Neuron (in vitro differentiated cells): Measurements from ENCODE around the gene PAEP.
"Not testable (repeated sequence)": the region's sequence is repeated elsewhere in the genome, so short reads cannot be mapped to it uniquely, and the experiment has no call there.

Experiments
- H2AFZ ChIP-seq: one replicate; pipeline ENCODE4 v1.6.1; 2013; ENCODE audit warnings: low read depth, mild to moderate bottlenecking, inconsistent platforms, low read length, moderate library complexity
- H3K27me3 ChIP-seq: one replicate; pipeline ENCODE4 v1.6.1; 2013; ENCODE audit warnings: low read length; ENCODE audit not compliant: insufficient read depth
- H3K36me3 ChIP-seq: one replicate; pipeline ENCODE4 v1.6.1; 2013; ENCODE audit warnings: low read length; ENCODE audit not compliant: insufficient read depth
- H3K4me1 ChIP-seq: one replicate; pipeline ENCODE4 v1.6.1; 2013; ENCODE audit warnings: low read length; ENCODE audit not compliant: insufficient read depth
- H3K4me3 ChIP-seq: 2 replicates; pipeline ENCODE4 v1.5.1; 2013; ENCODE audit warnings: mild to moderate bottlenecking, low read length, moderate library complexity
- H3K9me3 ChIP-seq: one replicate; pipeline ENCODE4 v1.6.1; 2013; ENCODE audit warnings: low read length

The PAEP gene

DNA sequence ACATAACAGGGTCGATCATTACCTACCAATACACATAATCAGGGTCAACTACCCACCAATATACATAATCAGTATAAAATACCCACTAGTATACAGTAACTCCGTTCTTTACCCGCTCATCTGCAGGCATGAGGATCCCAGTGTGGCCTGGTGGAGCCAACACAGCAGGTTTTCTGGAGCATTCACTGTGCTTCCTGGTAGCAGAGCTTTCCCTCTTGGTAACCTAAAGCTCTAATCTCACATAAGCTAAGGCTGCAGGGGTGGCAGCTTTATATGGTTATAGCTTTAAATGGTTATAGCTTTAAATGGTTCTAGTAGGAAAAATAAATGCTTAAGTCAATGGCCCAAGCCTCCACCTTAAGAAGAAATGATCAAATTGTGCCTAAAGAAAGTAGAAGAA is 28.4 kb upstream of the PAEP start:
- no peaks in the 10 kb centered on the region for H3K9me3 ChIP-seq
- H3K4me1 ChIP-seq = no peaks in the 10 kb centered on the region
- peaks cover 14% of the 10 kb centered on the region for H3K27me3 ChIP-seq
- H3K4me3 ChIP-seq = no peak overlapping the region
- no peaks in the 10 kb centered on the region for H3K36me3 ChIP-seq
- no peak overlapping the region for H2AFZ ChIP-seq

DNA sequence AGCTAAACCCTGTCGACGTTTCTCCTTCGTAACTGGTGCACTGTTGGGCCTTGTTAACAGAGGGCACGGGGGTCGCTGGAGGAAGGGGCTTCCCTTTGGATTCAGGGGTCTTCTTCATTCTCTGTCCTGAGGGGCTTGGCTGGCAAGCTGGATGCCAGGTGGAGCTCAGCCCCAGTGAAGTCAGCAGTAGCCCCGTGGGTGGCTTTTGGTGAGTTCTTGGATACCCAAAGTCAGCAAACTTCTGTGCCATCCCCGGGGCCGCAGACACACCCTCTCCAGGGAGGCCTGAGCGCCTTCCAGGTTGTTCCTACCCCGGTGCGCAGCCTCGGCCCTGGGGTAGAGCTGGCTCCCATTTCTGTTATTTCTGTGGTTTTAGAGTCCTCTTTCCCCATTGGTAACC is 27.9 kb upstream of the PAEP start:
- Histone ChIP-seq H3K4me1 (no peaks in the 10 kb centered on the region), H3K27me3 (peaks cover 14% of the 10 kb centered on the region), H3K36me3 (no peaks in the 10 kb centered on the region), H3K9me3 (no peaks in the 10 kb centered on the region), H2AFZ (no peak overlapping the region), H3K4me3 (no peak overlapping the region)

DNA sequence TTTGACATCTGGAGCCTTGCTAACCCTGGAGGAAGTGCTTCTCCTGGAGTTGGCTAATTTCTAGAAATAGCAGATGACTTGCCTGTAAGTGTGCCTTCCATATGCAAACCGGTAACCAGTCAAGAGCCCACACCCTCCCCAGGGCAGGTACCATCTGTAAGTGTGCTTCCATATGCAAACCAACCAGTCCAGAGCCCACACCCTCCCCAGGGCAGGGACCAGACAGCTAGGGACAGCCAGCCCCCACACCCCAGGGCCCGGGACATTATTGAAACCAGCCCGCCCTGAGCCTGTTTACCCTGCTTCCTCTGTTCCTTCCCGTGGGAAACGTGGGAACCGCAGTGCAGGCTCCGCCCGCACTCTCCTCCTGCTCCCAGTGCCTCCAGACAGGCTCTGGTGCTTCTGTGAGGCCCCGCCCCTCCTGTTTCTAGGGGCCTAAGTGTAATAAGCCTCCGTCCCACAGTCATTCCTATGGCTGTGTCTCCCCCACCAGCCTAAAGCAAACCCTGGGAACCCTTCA is 27.3 kb upstream of the PAEP start:
- H2AFZ ChIP-seq, H3K4me3 ChIP-seq, H3K4me1 ChIP-seq, H3K36me3 ChIP-seq, H3K9me3 ChIP-seq: not testable (repeated sequence)
- H3K27me3 ChIP-seq = peaks cover 14% of the 10 kb centered on the region

DNA sequence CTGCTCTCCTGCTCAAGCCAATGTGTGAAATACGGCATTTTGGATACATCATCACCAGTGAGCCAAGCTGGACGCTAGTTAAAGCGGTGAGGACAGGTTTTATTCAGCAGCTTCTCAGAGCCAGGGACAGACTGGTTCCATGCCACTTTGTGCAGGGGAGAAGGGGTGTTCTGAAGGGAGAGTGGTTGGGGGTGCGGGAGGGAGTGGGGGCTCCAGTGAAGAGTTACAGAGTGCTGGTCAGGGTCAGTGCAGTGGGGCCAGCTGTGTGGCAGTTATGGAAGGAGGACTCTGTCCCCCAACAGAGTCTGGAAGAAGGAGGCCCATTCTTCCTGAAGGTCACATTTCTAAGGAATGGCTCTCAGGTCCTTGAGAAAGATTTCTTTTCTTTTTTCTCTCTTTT is 26.7 kb upstream of the PAEP start:
- H3K36me3 ChIP-seq, H2AFZ ChIP-seq, H3K9me3 ChIP-seq, H3K4me3 ChIP-seq, H3K4me1 ChIP-seq: not testable (repeated sequence)
- peaks cover 14% of the 10 kb centered on the region for H3K27me3 ChIP-seq

DNA sequence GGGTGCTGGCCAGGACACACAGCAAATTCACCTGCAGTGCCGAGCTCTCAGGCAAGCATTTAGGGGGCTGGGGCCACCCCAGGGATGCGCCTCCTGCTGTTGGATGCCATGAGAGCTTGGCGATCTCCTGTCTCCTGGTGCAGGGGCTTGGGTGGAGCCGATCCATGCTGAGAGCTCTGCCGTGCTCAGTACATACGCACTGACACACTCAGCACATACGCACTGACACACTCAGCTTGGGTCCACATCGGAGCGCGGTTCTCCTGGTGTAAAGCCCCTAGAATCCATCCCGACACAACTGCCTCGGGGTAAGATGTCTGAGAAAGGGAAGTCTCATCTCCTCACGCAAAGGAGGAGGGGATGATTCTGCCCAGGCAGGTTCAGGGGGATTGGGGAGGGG is 25.9 kb upstream of the PAEP start:
- H3K4me1 ChIP-seq, H3K9me3 ChIP-seq, H2AFZ ChIP-seq, H3K36me3 ChIP-seq, H3K4me3 ChIP-seq: not testable (repeated sequence)
- peaks cover 14% of the 10 kb centered on the region for H3K27me3 ChIP-seq

DNA sequence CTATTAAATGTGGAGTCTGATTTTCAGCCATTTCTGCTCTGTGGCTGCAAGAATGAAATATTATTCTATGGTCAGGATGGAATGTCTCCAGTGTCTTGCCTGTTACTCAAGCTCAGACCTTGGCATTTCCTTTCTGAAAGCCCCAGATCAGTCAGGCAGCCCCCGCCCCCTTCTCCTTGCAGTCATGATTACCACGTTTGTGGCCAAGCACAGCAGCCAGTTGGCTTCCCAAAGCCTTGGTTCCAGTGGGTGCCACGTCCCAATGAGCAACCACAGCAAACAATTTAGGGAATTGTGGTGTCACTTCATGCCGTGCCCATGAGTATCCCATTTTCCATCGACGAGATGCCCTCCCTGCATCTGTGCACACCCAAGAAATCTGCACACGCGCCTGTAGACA is 25.3 kb upstream of the PAEP start:
- H3K27me3 ChIP-seq = peaks cover 14% of the 10 kb centered on the region
- no peaks in the 10 kb centered on the region for H3K9me3 ChIP-seq
- H3K4me1 ChIP-seq = no peaks in the 10 kb centered on the region
- no peaks in the 10 kb centered on the region for H3K36me3 ChIP-seq
- no peak overlapping the region for H2AFZ ChIP-seq
- no peak overlapping the region for H3K4me3 ChIP-seq

DNA sequence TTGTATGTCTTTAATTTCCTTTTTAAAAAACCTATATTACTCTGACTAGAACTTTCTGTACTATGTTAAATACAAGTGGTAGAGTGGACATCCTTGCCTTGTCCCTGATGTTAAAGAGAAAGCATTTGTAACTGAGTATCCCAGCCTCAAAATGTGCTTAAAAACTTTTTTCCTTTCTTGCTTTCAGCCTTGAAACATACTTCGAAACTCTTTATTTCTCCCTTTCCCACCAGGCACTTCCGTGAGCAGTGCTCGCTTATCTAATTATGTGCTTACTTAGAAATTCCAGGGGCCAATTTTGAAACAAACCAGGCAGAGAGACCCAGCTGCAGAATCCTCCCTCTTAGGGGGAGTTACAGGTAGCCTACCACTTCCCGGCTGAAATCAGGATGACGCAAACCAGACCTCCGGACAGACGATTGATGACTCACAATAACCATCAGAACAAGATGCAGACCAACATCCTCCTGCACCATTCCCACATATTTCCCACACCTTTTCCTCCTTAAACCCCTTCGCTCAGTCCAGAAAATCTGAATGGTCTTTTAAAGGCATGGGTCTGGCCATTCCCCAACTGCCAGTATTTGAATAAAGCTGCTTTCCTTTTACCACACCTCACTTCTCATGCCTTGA is 18.2 kb upstream of the PAEP start:
- H3K4me3 ChIP-seq, H3K4me1 ChIP-seq, H2AFZ ChIP-seq, H3K36me3 ChIP-seq, H3K9me3 ChIP-seq: not testable (repeated sequence)
- H3K27me3 ChIP-seq = peaks cover 13% of the 10 kb centered on the region

DNA sequence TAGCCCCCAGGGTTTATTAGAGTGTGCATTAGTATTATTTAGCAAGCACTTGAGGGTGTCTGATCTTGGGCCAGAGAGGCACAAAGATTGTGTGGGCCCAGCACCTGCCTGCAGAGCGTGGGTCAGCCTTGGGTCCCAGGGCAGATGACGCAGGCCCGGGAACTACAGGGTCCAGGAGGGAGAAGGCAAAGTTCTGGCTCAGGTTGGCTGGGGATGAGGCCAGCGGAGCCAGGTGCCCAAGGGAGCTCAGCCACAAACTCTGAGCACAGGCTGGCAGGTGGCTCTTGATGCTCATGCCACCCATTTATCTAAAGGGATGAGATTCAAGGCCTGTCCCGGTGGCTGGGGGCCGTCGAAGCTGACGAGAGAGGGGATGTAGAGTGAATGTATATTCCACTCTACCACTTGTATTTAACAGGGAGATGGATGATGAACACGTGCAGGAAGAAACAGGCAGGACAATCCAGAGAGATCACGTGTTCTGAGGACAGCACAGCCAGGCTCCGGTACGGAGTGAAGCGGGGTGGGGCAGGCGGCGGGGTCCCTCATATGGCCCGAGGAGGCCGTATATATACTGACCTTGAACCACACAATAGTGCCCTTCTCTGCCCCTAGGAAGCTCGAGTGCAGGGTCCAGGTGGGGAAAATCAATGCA is 16.4 kb upstream of the PAEP start:
- Histone ChIP-seq H3K4me3 (no peak overlapping the region), H3K27me3 (peaks cover 15% of the 10 kb centered on the region), H3K4me1 (no peaks in the 10 kb centered on the region), H3K9me3 (no peaks in the 10 kb centered on the region), H2AFZ (no peak overlapping the region), H3K36me3 (no peaks in the 10 kb centered on the region)

DNA sequence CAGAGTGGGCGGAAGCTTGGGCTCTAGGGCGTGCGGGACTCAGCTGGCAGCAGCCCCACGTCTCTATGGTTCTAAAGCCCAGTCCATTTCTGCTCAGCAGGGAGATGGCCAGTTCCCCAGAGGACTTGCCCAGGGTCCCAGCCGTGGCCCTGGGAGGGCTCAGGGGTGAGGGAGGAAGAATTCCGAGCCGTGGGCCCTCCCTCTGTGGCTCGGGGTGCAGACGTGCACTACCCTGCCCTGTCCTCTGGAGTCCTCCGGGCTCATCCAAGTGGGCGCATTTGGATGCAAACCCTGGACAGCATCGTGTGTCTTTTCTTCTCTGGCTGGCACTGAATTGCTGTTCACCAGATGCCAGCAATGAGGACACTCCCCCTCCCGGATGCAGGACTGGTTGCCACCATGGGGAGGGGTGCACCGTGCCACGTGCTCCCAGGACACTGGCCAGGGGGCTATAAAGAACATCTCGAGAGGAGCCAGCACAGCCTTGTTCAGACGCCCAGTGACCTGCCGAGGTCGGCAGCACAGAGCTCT is 15.8 kb upstream of the PAEP start, which contains the start of gene OBP2A:
Gene OBP2A (plus strand): TSS at position 481 of the 531 bp plus-strand sequence. CDS start 55 bp downstream, outside the sequence.
- not testable (repeated sequence) for H3K4me3 ChIP-seq, H3K36me3 ChIP-seq
- H3K27me3 ChIP-seq = peaks cover 19% of the 10 kb centered on the region

DNA sequence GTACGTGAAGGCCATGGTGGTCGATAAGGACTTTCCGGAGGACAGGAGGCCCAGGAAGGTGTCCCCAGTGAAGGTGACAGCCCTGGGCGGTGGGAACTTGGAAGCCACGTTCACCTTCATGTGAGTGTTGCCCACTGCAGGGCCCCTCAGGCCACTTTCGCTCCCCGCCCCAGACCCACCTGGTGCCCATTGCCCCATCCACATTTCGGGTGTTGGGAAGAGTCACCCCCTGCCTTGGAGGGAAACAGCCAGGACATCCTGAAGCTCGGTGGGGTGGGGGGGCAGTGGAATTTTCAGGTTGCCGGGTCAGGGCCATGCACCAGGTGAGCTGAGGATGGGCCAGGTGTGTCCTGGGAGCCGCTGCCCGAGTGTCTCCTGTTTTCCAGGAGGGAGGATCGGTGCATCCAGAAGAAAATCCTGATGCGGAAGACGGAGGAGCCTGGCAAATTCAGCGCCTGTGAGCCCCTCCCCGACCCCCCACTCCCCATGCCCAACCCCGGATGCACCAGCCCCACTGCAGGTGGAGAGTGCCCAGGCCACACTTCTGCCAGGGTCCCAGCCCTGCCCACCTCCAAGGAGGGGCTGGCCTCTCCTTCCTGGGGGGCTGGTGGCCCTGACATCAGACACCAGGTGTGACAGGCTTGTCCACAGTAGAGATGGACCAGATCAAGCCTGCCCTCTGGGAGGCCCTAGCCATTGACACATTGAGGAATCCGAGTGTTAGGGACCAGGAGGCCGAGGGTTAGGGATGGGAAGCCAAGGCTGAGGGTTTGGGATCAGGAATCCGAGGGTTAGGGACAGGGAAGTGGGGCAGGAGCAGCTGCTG is 14.6 kb upstream of the PAEP start:
- H2AFZ ChIP-seq, H3K9me3 ChIP-seq, H3K4me3 ChIP-seq, H3K4me1 ChIP-seq, H3K36me3 ChIP-seq: not testable (repeated sequence)
- peaks cover 22% of the 10 kb centered on the region for H3K27me3 ChIP-seq

More for the DNA sequence above, 15.8 kb upstream of the PAEP start, which contains the start of gene OBP2A:
- not testable (repeated sequence) for H3K9me3 ChIP-seq, H3K4me1 ChIP-seq, H2AFZ ChIP-seq

DNA sequence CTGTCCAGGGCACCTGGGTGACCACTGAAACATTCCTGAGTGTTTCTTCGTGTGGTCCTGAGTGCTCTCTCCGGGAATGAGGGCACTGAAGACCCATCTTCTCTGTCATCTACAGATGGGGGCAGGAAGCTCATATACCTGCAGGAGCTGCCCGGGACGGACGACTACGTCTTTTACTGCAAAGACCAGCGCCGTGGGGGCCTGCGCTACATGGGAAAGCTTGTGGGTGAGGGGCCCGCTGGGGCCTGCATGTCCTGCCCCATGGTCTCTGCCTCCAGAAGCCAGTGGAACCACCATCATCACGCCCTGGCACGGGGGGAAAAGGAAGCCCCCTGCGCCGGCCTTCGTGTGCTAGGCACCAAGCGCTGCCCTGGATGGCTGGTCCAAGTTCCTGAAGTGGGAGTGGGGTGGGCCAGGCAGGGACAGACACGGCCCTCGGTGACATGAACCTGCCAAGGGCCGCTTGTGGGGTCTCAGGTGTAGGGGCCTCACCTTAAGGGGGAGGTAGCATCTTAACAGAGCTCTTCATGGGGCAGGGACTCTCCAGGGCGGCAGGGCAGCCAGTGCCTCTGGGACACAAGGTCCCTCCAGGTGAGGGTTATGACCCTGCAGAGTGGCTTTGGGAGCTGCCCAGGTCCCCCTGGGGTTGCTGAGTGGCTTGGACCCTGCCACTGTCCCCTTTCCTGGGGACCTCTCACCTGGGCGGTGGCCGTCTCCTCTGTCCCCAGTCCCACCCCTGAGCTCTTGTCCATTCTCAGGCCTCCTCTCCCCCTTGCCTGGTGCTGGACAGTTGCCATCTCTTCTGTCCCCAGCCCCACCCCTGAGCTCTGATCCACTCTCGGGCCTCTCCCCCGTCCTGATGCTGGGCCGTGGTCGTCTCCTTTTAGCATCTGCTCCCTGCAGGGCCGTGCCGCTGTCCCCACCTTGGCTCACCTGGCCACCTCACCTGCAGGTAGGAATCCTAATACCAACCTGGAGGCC is 13.5 kb upstream of the PAEP start:
- Histone ChIP-seq H3K4me1 (no peaks in the 10 kb centered on the region), H3K27me3 (peaks cover 22% of the 10 kb centered on the region), H2AFZ (no peak overlapping the region), H3K9me3 (no peaks in the 10 kb centered on the region), H3K36me3 (no peaks in the 10 kb centered on the region), H3K4me3 (no peak overlapping the region)
